Upper lobe of left lung (tissue), 4 donors: ENCODE results near the gene TLCD4.

Experiments used
- CTCF ChIP-seq, 6 experiments: fragments of 450-650 bp in 4 of 6; fragments of 200-600 bp in 2 of 6; sonication (generic) in 2 of 6; IDR thresholded peaks; one replicate each; pipeline ENCODE4 v1.5.1; 2016 to 2019; ENCODE audit warnings: antibody characterized with exemption in 6 of 6
- EP300 ChIP-seq, 4 donors: sonication (generic); formaldehyde crosslinking; IDR thresholded peaks; one replicate each; pipeline ENCODE4 v1.5.1; 2017; ENCODE audit warnings: antibody characterized with exemption in 4 of 4, control low read depth in 2 of 4
- POLR2A ChIP-seq, 4 donors: fragments of 450-650 bp; IDR thresholded peaks; one replicate each; pipeline ENCODE4 v1.5.1; 2016 to 2017; ENCODE audit warnings: antibody characterized with exemption in 4 of 4, mild to moderate bottlenecking in 2 of 4
- POLR2AphosphoS5 ChIP-seq, 2 donors: sonication (generic); formaldehyde crosslinking; IDR thresholded peaks; one replicate each; pipeline ENCODE4 v1.5.1; 2017; ENCODE audit warnings: antibody characterized with exemption in 2 of 2

DNA sequence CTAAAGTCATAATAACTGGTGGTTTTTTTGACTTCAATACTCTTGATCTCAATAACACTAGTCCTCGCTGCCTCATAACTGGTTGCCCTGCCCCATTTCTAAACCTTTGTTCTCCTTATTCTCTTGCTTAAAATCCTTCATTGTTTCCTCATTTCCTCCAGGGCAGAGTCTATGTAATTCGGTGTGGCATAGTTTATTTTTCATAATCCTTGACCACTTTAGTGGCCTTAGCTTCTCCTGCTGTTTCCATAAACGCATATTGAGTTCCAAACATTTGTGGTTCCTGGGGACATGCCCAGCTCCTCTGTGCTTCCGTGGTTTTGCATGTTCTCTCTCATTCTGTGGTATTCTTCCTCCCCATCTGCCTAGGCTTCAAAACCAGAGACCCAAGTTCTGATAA, 19.0 kb upstream of the TLCD4 start:
- TF ChIP-seq CTCF (IDR thresholded peaks at IDR 0.05) (no peak), POLR2A (IDR thresholded peaks at IDR 0.05) (no peak), EP300 (IDR thresholded peaks at IDR 0.05) (no peak), POLR2AphosphoS5 (IDR thresholded peaks at IDR 0.05) (no peak)
